Motor neuron (in vitro differentiated cells): ENCODE results near the gene GALNT10. TPM values are rescaled to one million over a fixed set of nuclear protein-coding genes. Genes with fewer than 3 reads are reported as not detected.

ENCODE experiments used
- ATAC-seq, 8 experiments: fragments of 200-7000 bp; cut with Tn5 transposase; replicated peaks in 6 of 8; 2 replicates each; pipeline ENCODE4 v1.8.0; 2021; ENCODE audit warnings: mild to moderate bottlenecking in 8 of 8, moderate library complexity in 8 of 8
- H3K27ac ChIP-seq, 2 donors: fragments of 250-450 bp; sonication (Bioruptor Pico); 2 replicates each; pipeline ENCODE4 v1.9.0; 2021; ENCODE audit warnings: antibody characterized with exemption in 2 of 2, mild to moderate bottlenecking in 2 of 2, moderate library complexity in 1 of 2
- H3K4me1 ChIP-seq, 2 donors: fragments of 250-450 bp; sonication (Bioruptor Pico); replicated peaks in 1 of 2; 2 replicates each; pipeline ENCODE4 v1.6.1; 2021; ENCODE audit warnings: antibody characterized with exemption in 2 of 2, mild to moderate bottlenecking in 2 of 2, moderate library complexity in 1 of 2
- H3K4me3 ChIP-seq, 5 donors: fragments of 250-450 bp; sonication (Bioruptor Pico); 2 replicates each; pipeline ENCODE4 v1.9.0; 2021; ENCODE audit warnings: antibody characterized with exemption in 5 of 5, mild to moderate bottlenecking in 5 of 5, moderate library complexity in 4 of 5
- WGBS, 10 experiments: fragments of 450-650 bp; shearing (Covaris generic); methylation state at CpG; one replicate each; pipeline ENCODE4 v1.0.0; 2022; 5-methylcytosine and 5-hydroxymethylcytosine counted together
- in situ Hi-C, 9 experiments: fragments of 400-800 bp; cut with MboI; loops; one replicate each; pipeline ENCODE4 v1.15.0; 2021; ENCODE audit warnings: low sequenced_read_pairs in 9 of 9, low pct_unique_long_range_greater_than_20kb in 2 of 9; ENCODE audit not compliant: unreplicated experiment in 9 of 9
- total RNA-seq, 8 experiments: library from RNA; unstranded; fragments of 300-600 nt; gene quantifications; 2 replicates each; pipeline versions ENCODE4 v1.2.3 to v1.2.4, GENCODE V29; 2022

GALNT10 gene
- total RNA-seq, 8 experiments from 2014 or later: 2.8 to 33.3 (median 7.5) TPM

GRCh38 chr5:154384480-154385235 is 194.1 kb downstream of the GALNT10 start:
- in situ Hi-C loops: no loop called here
- peak in 6 of 8 experiments; percentile 21 to 96 (median 72) for ATAC-seq
- WGBS, 10 experiments: 31 to 90% (median 57%) methylated on average over 2 to 9 of the region's 9 CpGs; no CpG with 5 or more reads in 2 of the 10 experiments
- H3K27ac ChIP-seq: no peak overlapping the region
- peaks cover 0 to 13% of the 10 kb centered on the region in 2 donors for H3K4me1 ChIP-seq
- no peak overlapping the region for H3K4me3 ChIP-seq

- in situ Hi-C loops: no loop called here
- Histone ChIP-seq H3K27ac (no peak overlapping the region), H3K4me1 (peaks cover 4 to 8% of the 10 kb centered on the region in 2 donors), H3K4me3 (no peak overlapping the region)
- no peak for ATAC-seq
- 60 to 100% (median 80%) methylated on average over 1 to 7 of the region's 8 CpGs; no CpG with 5 or more reads in 4 of the 10 experiments for WGBS, 10 experiments
Measured at GRCh38 chr5:154385236-154385512, 194.6 kb downstream of the GALNT10 start.

GRCh38 chr5:154386952-154387629 is 196.6 kb downstream of the GALNT10 start:
- no peak for ATAC-seq
- 89 to 100% (median 90%) methylated on average over 2 to 6 of the region's 6 CpGs; no CpG with 5 or more reads in 1 of the 10 experiments for WGBS, 10 experiments
- no peak overlapping the region for H3K27ac ChIP-seq
- in situ Hi-C loops: no loop called here
- no peak overlapping the region for H3K4me3 ChIP-seq
- H3K4me1 ChIP-seq: peaks cover 6 to 7% of the 10 kb centered on the region in 2 donors

DNA sequence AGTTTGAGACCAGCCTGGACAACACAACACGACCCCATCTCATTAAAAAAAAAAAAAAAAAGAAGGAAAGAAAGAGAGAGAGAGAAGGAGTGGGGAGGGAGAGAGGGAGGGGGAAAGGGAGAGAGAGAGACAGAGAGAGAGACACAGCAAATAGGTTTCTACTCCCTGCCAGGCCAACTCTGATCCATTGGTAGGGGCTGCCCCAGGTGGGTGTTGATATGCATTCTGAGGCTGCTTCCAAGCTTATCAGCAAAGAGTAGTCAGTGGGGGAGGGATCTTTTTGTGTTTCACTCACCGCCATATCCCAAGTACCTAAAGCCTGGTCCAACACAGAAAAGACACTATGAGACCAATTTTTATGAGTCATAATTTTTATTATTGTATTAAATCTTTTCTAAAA is 198.3 kb downstream of the GALNT10 start:
- WGBS, 10 experiments: 31 to 100% (median 75%) methylated on average over 1 to 2 of the region's 2 CpGs; no CpG with 5 or more reads in 1 of the 10 experiments
- H3K4me1 ChIP-seq: peaks cover 6 to 7% of the 10 kb centered on the region in 2 donors
- in situ Hi-C loops: no loop called here
- H3K27ac ChIP-seq: no peak overlapping the region
- ATAC-seq: no peak
- no peak overlapping the region for H3K4me3 ChIP-seq

GRCh38 chr5:154390096-154390495 is 199.6 kb downstream of the GALNT10 start:
- Histone ChIP-seq H3K27ac (no peak overlapping the region), H3K4me1 (peaks cover 0 to 6% of the 10 kb centered on the region in 2 donors), H3K4me3 (no peak overlapping the region)
- WGBS, 10 experiments: 60 to 100% (median 85%) methylated on average over 1 to 8 of the region's 8 CpGs
- ATAC-seq: peak in 1 of 8 experiments; percentile 61
- in situ Hi-C loops: no loop called here

DNA sequence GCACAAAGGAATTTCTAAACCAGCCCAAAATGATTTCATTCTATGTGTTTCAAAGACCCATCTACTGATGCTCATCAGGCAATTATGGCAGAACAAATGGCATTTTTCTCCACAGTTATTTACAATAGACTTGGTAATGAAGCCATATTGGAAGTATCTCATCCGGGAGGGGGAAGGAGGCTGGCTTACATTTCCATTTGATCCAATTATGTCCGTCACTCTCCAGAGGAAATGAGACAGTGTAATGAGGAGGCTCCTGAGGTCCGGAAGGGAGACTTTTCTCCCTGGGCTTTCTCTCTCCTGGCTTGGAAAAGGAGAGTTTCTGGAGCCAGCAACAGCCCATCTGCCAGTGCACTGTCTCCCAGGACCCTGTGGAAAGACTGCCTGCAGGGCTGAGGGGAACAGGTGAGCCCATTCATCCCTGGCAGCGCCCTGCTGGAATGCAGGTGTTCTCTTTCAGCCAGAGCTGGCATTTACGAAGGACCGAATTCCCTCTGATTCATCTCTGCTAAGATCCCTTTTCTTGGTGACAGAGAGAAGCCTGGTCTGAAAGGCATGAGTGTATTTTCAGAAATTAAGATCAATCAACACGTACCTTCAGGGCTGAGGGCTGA is 200.3 kb downstream of the GALNT10 start:
- in situ Hi-C loops: no loop called here
- H3K27ac ChIP-seq: no peak overlapping the region
- peaks cover under 1 to 6% of the 10 kb centered on the region in 2 donors for H3K4me1 ChIP-seq
- peak in 1 of 8 experiments; percentile 28 for ATAC-seq
- no peak overlapping the region for H3K4me3 ChIP-seq
- 68 to 100% (median 91%) methylated on average over 1 to 5 of the region's 7 CpGs; no CpG with 5 or more reads in 2 of the 10 experiments for WGBS, 10 experiments

GRCh38 chr5:154391788-154392187 is 201.3 kb downstream of the GALNT10 start:
- no peak overlapping the region for H3K27ac ChIP-seq
- in situ Hi-C loops: no loop called here
- ATAC-seq: no peak
- H3K4me3 ChIP-seq: no peak overlapping the region
- WGBS, 10 experiments: 50 to 100% (median 92%) methylated on average over 1 of the region's 2 CpGs; no CpG with 5 or more reads in 6 of the 10 experiments
- H3K4me1 ChIP-seq: peaks cover 3 to 6% of the 10 kb centered on the region in 2 donors

- H3K27ac ChIP-seq: no peak overlapping the region
- ATAC-seq: no peak
- whole genome bisulfite sequencing, 10 experiments: 80 to 100% (median 95%) methylated on average over 1 to 2 of the region's 3 CpGs; no CpG with 5 or more reads in 4 of the 10 experiments
- peaks cover 6% of the 10 kb centered on the region in 2 donors for H3K4me1 ChIP-seq
- in situ Hi-C loops: no loop called here
- no peak overlapping the region for H3K4me3 ChIP-seq
Measured at GRCh38 chr5:154393850-154394249, 203.3 kb downstream of the GALNT10 start.

DNA sequence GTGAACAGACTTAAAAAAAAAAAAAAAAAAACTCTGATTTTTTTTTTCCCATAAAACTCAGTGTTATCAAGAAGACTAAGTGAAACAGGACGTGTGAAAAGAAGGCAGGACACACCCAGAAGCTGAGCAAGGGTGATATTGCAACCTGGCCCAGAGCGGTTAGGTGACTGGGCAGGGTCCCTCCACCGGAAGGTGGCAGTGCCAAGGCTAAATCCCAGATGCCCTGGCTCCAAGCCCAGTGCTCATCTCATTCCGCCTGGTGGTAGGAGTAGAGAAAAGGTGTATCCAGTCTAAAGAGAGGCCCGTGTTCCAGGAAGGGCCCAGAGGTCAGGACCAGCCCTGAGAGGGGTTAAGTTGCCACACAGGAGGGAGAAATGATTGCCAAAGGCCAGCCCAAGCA is 203.8 kb downstream of the GALNT10 start:
- Histone ChIP-seq H3K4me1 (peaks cover 6% of the 10 kb centered on the region in 2 donors), H3K4me3 (no peak overlapping the region), H3K27ac (no peak overlapping the region)
- in situ Hi-C loops: no loop called here
- ATAC-seq: no peak
- WGBS, 10 experiments: 40 to 90% (median 85%) methylated on average over 1 to 5 of the region's 5 CpGs; no CpG with 5 or more reads in 2 of the 10 experiments

DNA sequence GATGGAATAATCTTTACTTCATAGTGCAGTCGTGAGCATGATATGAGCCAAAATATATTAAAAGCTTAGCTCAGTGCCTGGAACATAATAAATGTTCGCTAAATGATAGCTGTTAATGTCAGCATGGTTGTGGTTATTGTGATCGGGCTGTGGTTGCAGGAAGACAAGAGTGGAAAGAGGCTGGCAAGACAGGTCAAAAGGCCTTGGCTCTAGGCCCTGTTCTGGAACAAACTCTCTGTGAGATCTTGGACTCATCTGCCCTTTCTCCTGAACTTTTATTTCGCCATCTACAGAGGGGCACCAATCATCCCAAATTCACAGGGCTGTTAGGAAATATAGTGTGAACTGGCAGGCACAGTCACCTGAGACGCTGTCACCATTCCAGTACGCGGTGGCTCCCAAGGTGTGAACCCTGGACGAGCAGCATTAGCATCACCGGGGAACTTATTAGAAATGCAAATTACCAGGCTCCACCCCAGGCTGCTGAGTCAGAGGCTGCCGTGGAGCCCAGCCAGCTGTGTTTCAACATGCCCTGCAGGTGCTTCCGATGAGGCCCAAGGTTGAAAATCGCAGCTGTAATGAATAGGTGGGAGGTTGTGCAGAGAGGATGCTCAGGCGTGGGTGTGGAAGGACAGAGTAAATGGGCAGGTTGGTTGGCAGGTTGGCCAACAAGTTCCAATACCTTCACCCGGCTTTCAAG is 205.0 kb downstream of the GALNT10 start:
- in situ Hi-C loops: no loop called here
- WGBS, 10 experiments: 34 to 100% (median 71%) methylated on average over 1 to 11 of the region's 14 CpGs; no CpG with 5 or more reads in 2 of the 10 experiments
- peak; percentile 39 to 95 (median 70) for ATAC-seq
- H3K27ac ChIP-seq: no peak overlapping the region
- peaks cover 0 to 6% of the 10 kb centered on the region in 2 donors for H3K4me1 ChIP-seq
- H3K4me3 ChIP-seq: no peak overlapping the region

GRCh38 chr5:154396128-154396527 is 205.6 kb downstream of the GALNT10 start:
- in situ Hi-C loops: no loop called here
- peaks cover 0 to 6% of the 10 kb centered on the region in 2 donors for H3K4me1 ChIP-seq
- ATAC-seq: no peak
- 67 to 100% (median 94%) methylated on average over 1 to 3 of the region's 3 CpGs; no CpG with 5 or more reads in 4 of the 10 experiments for WGBS, 10 experiments
- H3K27ac ChIP-seq: no peak overlapping the region
- H3K4me3 ChIP-seq: no peak overlapping the region

- peaks cover 7 to 16% of the 10 kb centered on the region in 2 donors for H3K4me1 ChIP-seq
- WGBS, 10 experiments: 73 to 81% (median 76%) methylated on average over 3 to 5 of the region's 10 CpGs; no CpG with 5 or more reads in 5 of the 10 experiments
- ATAC-seq: peak in 4 of 8 experiments; percentile 16 to 43 (median 34)
Measured at GRCh38 chr5:154397652-154398406, 207.3 kb downstream of the GALNT10 start.

More at GRCh38 chr5:154397652-154398406, 207.3 kb downstream of the GALNT10 start:
- Histone ChIP-seq H3K27ac (no peak overlapping the region), H3K4me3 (no peak overlapping the region)
- in situ Hi-C loops: no loop called here
